ENCODE data around the gene SMLR1. TPM values are rescaled to one million over a fixed set of nuclear protein-coding genes. Genes with fewer than 3 reads are reported as not detected.
"Not testable (repeated sequence)": the region's sequence is repeated elsewhere in the genome, so short reads cannot be mapped to it uniquely, and the experiment has no call there.

Gene SMLR1
- total RNA-seq, 3 donors from 2014 or later (not counting 1 experiment from before 2014, with no cell fraction given), result not detected

DNA sequence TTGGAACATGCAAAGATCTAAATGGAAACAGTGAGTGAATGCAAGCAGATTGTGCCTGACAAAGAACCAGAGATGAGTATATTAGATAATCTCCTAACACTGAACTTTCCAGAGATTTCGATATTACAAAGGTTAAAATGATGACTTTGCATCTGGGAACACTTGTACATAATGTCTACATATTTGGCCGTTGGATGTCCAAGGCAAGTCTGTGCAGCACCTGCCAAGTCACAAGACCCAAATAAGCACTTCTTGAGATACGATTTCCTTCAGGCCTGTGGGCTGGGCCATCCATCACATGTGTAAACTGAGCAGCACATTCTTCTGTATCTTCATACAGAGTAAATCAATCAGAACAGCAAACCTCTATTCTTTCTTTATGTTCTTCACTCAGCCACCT is 32.5 kb upstream of the SMLR1 start:
- WGBS (ENCODE audit: insufficient coverage), result 80% methylated on average over 3 of the region's 3 CpGs
- no peaks in the 10 kb centered on the region for H3K4me1 Mint-ChIP-seq

DNA sequence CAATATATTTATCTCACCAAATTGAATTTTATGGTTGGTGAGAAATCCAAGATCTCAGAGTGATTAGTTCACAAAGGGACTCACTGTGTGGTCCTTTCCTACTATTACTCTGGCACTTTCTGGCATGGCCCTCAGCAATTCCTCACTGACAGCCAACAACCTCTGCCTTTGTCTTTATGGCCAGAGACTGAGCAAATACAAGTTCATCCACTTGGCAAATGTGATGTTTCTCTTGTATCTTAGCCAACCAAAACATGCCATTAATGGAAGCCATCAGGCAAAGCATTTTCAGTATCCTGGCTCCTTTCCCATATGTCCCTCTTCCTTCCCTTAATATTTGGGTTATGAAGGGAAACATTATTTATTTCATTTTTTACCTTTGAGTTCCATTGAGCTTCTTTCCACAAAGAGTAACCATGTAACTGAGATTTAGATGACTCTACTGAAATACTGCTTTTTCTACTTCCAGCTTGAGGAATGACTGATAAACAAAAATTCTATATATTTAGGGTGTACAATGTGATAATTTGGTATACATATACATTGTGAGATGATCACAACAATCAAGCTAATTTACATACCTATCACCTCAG is 30.8 kb upstream of the SMLR1 start:
- H3K4me3 Mint-ChIP-seq, result no peak overlapping the region
- no peak overlapping the region for H3K27ac ChIP-seq (ENCODE audit: low read length)
- no peak for DNase-seq
- H3K36me3 ChIP-seq (ENCODE audit: control insufficient read depth, insufficient read depth, low read length), result no peaks in the 10 kb centered on the region
- H3K27me3 Mint-ChIP-seq (ENCODE audit: low read depth in 2 of 2), result peaks cover 0 to 2% of the 10 kb centered on the region in 2 donors
- TF ChIP-seq, protein P1, sequence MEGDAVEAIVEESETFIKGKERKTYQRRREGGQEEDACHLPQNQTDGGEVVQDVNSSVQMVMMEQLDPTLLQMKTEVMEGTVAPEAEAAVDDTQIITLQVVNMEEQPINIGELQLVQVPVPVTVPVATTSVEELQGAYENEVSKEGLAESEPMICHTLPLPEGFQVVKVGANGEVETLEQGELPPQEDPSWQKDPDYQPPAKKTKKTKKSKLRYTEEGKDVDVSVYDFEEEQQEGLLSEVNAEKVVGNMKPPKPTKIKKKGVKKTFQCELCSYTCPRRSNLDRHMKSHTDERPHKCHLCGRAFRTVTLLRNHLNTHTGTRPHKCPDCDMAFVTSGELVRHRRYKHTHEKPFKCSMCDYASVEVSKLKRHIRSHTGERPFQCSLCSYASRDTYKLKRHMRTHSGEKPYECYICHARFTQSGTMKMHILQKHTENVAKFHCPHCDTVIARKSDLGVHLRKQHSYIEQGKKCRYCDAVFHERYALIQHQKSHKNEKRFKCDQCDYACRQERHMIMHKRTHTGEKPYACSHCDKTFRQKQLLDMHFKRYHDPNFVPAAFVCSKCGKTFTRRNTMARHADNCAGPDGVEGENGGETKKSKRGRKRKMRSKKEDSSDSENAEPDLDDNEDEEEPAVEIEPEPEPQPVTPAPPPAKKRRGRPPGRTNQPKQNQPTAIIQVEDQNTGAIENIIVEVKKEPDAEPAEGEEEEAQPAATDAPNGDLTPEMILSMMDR (IDR thresholded peaks at IDR 0.05), result no peak
- intact Hi-C loops (cut with micrococcal nuclease), result no loop called here
- H3K36me3 Mint-ChIP-seq, result no peaks in the 10 kb centered on the region
- no peak overlapping the region for H3K4me3 ChIP-seq (ENCODE audit: low read length)
- no peaks in the 10 kb centered on the region for H3K9me3 Mint-ChIP-seq
- no peaks in the 10 kb centered on the region for H3K9me3 ChIP-seq (ENCODE audit: control insufficient read depth, insufficient read depth, low read length)
- H3K27ac Mint-ChIP-seq, result no peak overlapping the region
- H3K4me1 ChIP-seq (ENCODE audit: control insufficient read depth, insufficient read depth, low read length), result no peaks in the 10 kb centered on the region
- no peaks in the 10 kb centered on the region for H3K4me1 Mint-ChIP-seq
- ATAC-seq, result no peak
- H3K27me3 ChIP-seq (ENCODE audit: control insufficient read depth, insufficient read depth, low read length), result no peaks in the 10 kb centered on the region

More for the DNA sequence above, 32.5 kb upstream of the SMLR1 start:
- H3K9me3 Mint-ChIP-seq, result no peaks in the 10 kb centered on the region
- DNase-seq (no peak), ATAC-seq (no peak)
- Histone ChIP-seq H3K4me1 (ENCODE audit: control insufficient read depth, insufficient read depth, low read length) (no peaks in the 10 kb centered on the region), H3K36me3 (ENCODE audit: control insufficient read depth, insufficient read depth, low read length) (no peaks in the 10 kb centered on the region), H3K4me3 (ENCODE audit: low read length) (no peak overlapping the region), H3K27me3 (ENCODE audit: control insufficient read depth, insufficient read depth, low read length) (no peaks in the 10 kb centered on the region), H3K9me3 (ENCODE audit: control insufficient read depth, insufficient read depth, low read length) (no peaks in the 10 kb centered on the region), H3K27ac (ENCODE audit: low read length) (no peak overlapping the region)
- H3K4me3 Mint-ChIP-seq, result no peak overlapping the region
- peaks cover 0 to 2% of the 10 kb centered on the region in 2 donors for H3K27me3 Mint-ChIP-seq (ENCODE audit: low read depth in 2 of 2)
- intact Hi-C loops (cut with micrococcal nuclease), result no loop called here
- no peaks in the 10 kb centered on the region for H3K36me3 Mint-ChIP-seq
- H3K27ac Mint-ChIP-seq, result no peak overlapping the region
- TF ChIP-seq, protein P1 (IDR thresholded peaks at IDR 0.05), result no peak

DNA sequence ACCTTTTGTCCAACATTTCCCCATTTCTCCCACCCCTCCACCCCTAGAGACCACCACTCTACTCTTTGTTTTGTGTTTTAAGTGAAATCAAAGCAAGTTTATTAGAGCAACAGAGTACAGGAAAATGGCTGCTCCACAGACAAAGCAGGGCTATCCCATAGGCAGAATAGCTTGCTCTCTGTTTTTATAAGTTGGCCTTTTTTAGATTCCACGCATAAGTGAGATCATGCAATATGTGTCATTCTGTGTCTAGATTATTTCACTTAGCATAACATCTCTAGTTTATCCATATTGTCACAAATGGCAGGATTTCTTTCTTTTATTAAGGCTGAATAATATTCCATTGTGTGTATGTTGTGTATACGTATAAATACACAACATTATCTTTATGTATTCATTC is 30.1 kb upstream of the SMLR1 start:
- no CpG with 5 or more reads among the region's 2 CpGs for WGBS (ENCODE audit: insufficient coverage)
- Mint-ChIP-seq H3K4me3 (no peak overlapping the region), H3K9me3 (no peaks in the 10 kb centered on the region), H3K27me3 (ENCODE audit: low read depth in 2 of 2) (peaks cover 0 to 2% of the 10 kb centered on the region in 2 donors), H3K4me1 (no peaks in the 10 kb centered on the region), H3K36me3 (no peaks in the 10 kb centered on the region), H3K27ac (no peak overlapping the region)
- no peak overlapping the region for H3K4me3 ChIP-seq (ENCODE audit: low read length)
- H3K9me3 ChIP-seq (ENCODE audit: control insufficient read depth, insufficient read depth, low read length), result no peaks in the 10 kb centered on the region
- no peak overlapping the region for H3K27ac ChIP-seq (ENCODE audit: low read length)
- H3K4me1 ChIP-seq (ENCODE audit: control insufficient read depth, insufficient read depth, low read length), result no peaks in the 10 kb centered on the region
- no peak for DNase-seq
- intact Hi-C loops (cut with micrococcal nuclease), result no loop called here
- no peaks in the 10 kb centered on the region for H3K27me3 ChIP-seq (ENCODE audit: control insufficient read depth, insufficient read depth, low read length)
- TF ChIP-seq, protein P1 (IDR thresholded peaks at IDR 0.05), result no peak
- H3K36me3 ChIP-seq (ENCODE audit: control insufficient read depth, insufficient read depth, low read length), result no peaks in the 10 kb centered on the region
- ATAC-seq, result no peak

DNA sequence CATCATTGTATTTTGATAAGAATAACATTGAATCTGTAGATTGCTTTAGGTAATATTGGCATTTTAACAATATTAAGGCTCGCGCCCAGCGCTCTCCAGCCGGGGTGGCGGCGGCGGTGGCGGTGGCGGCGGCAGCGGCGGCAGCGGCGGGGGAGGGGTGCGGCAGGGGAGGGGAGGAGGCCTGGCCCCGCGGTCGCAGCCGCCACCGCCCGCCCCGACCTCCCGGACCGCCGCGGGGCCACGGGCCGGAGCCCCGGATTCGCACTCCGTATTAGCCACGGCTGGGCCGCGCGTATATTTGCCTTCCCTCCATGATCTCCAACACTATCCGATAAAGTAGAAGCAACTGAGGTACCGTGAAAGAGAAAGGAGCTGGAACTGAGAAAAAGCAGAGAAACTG is 25.8 kb upstream of the SMLR1 start:
- H3K9me3 ChIP-seq (ENCODE audit: control insufficient read depth, insufficient read depth, low read length); DNase-seq; H3K36me3 ChIP-seq (ENCODE audit: control insufficient read depth, insufficient read depth, low read length); H3K4me3 ChIP-seq (ENCODE audit: low read length); H3K27me3 Mint-ChIP-seq (ENCODE audit: low read depth in 2 of 2); H3K36me3 Mint-ChIP-seq; ATAC-seq; H3K27ac ChIP-seq (ENCODE audit: low read length); H3K27ac Mint-ChIP-seq; H3K4me1 Mint-ChIP-seq; H3K9me3 Mint-ChIP-seq; H3K27me3 ChIP-seq (ENCODE audit: control insufficient read depth, insufficient read depth, low read length); intact Hi-C loops (cut with micrococcal nuclease); H3K4me3 Mint-ChIP-seq; H3K4me1 ChIP-seq (ENCODE audit: control insufficient read depth, insufficient read depth, low read length): not testable (repeated sequence)
- 98% methylated on average over 35 of the region's 37 CpGs for WGBS (ENCODE audit: insufficient coverage)

Data from natural killer cell (primary cell).